ENCODE data around the gene CARM1.
"Not testable (repeated sequence)": the region's sequence is repeated elsewhere in the genome, so short reads cannot be mapped to it uniquely, and the experiment has no call there.

Gene CARM1

GRCh38 chr19:10848230-10848856, 23.0 kb upstream of the CARM1 start, which contains the start of gene C19orf38:
Gene C19orf38, plus strand, starts transcription at chr19:10848415. Its CDS starts 94 bp downstream, at chr19:10848509.
- DNase-seq: no peak

GRCh38 chr19:10850631-10851030, 20.7 kb upstream of the CARM1 start:
- no peak for DNase-seq

- no peak for DNase-seq
Measured at GRCh38 chr19:10852098-10852800, 19.1 kb upstream of the CARM1 start.

- DNase-seq: no peak
Measured at GRCh38 chr19:10852941-10853340, 18.4 kb upstream of the CARM1 start.

- no peak for DNase-seq
Measured at GRCh38 chr19:10854350-10855089, 16.8 kb upstream of the CARM1 start.

GRCh38 chr19:10855879-10856522, 15.4 kb upstream of the CARM1 start:
- DNase-seq: no peak

GRCh38 chr19:10856899-10857298, 14.5 kb upstream of the CARM1 start:
- not testable (repeated sequence) for DNase-seq

- DNase-seq: peak; percentile 26
Measured at GRCh38 chr19:10858204-10858828, 13.0 kb upstream of the CARM1 start.

GRCh38 chr19:10861103-10861651, 10.2 kb upstream of the CARM1 start:
- DNase-seq: no peak

- DNase-seq: no peak
Measured at GRCh38 chr19:10862561-10863106, 8.7 kb upstream of the CARM1 start.

GRCh38 chr19:10863107-10863717, 8.1 kb upstream of the CARM1 start:
- no peak for DNase-seq

- DNase-seq: peak; percentile 80
Measured at GRCh38 chr19:10864538-10864899, 6.8 kb upstream of the CARM1 start.

GRCh38 chr19:10866495-10866894, 4.9 kb upstream of the CARM1 start:
- no peak for DNase-seq

- DNase-seq: no peak
Measured at GRCh38 chr19:10868872-10869547, 2.3 kb upstream of the CARM1 start.

- DNase-seq: not testable (repeated sequence)
Measured at GRCh38 chr19:10869872-10870311, 1.5 kb upstream of the CARM1 start.

GRCh38 chr19:10870501-10870954, 825 bp upstream of the CARM1 start:
- DNase-seq: no peak

- no peak for DNase-seq
Measured at GRCh38 chr19:10871711-10872545, 575 bp downstream of the CARM1 start.

GRCh38 chr19:10872546-10873107, 1.3 kb downstream of the CARM1 start:
- DNase-seq: no peak

GRCh38 chr19:10874024-10874423, 2.7 kb downstream of the CARM1 start:
- DNase-seq: no peak
